Measurements from ENCODE around the gene NEK3. TPM values are rescaled to one million over a fixed set of nuclear protein-coding genes. Genes with fewer than 3 reads are reported as not detected.

Gene NEK3
- total and polyA plus RNA-seq, 2 of the 4 experiments (the other 2 are of a cell fraction) = 3.6 to 9.2 TPM

DNA sequence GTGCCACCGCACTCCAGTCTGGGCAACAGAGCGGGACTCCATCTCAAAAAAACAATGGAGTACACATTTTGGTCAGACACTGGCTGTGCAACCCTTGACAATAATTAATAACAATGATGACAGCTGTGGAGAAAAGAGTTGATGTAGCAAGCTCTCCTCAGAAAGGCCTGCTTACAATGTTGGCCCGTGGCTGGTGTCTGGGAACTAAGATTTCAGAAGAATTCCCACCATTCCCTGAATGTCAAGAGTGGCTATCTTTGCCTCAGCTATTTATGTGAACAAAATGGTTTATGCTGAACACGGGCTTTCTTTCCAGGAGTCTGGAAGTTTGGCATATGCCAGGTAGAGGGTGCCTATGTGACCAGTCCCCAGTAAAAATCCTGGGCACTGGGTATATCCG, 56.0 kb downstream of the NEK3 start:
- Histone ChIP-seq H3K23ac (ENCODE audit: low read depth, low read length) (no peak overlapping the region), H4K8ac (ENCODE audit: low read depth in 2 of 2, low read length in 2 of 2) (no peak overlapping the region), H2BK15ac (ENCODE audit: low read depth, low read length) (no peak overlapping the region), H2BK20ac (ENCODE audit: low read depth, low read length) (no peak overlapping the region), H4K20me1 (ENCODE audit: insufficient read depth, low read length) (no peaks in the 10 kb centered on the region), H3K4me1 (ENCODE audit: control insufficient read depth, insufficient read depth, low read length) (no peaks in the 10 kb centered on the region), H2AK5ac (ENCODE audit: low read depth, low read length) (no peak overlapping the region), H3K4ac (ENCODE audit: low read depth, low read length) (no peak overlapping the region), H2BK5ac (ENCODE audit: low read depth, low read length, poor library complexity, severe bottlenecking) (no peak overlapping the region), H3K79me1 (ENCODE audit: low read depth in 1 of 2, low read length in 2 of 2) (no peaks in the 10 kb centered on the region), H2AK9ac (replicated peaks; ENCODE audit: low read depth, low read length, poor library complexity) (no peak overlapping the region), H3K14ac (replicated peaks; ENCODE audit: low read depth, low read length) (no peak overlapping the region), H3K9me3 (ENCODE audit: control insufficient read depth, insufficient read depth, low read length) (no peaks in the 10 kb centered on the region), H3K18ac (ENCODE audit: low read depth, low read length) (no peak overlapping the region), H2AFZ (replicated peaks; ENCODE audit: low read length, poor library complexity) (no peak overlapping the region), H3K27me3 (ENCODE audit: control insufficient read depth, insufficient read depth, low read length) (no peaks in the 10 kb centered on the region), H3K4me3 (ENCODE audit: insufficient read depth, low read depth, low read length) (no peak overlapping the region), H3K9me1 (ENCODE audit: insufficient read depth, low read length) (no peaks in the 10 kb centered on the region), H3K4me2 (ENCODE audit: low read depth, low read length) (no peak overlapping the region), H3K56ac (ENCODE audit: extremely low read depth, insufficient read depth, low read length) (no peak overlapping the region), H3K36me3 (ENCODE audit: control insufficient read depth, insufficient read depth, low read length) (no peaks in the 10 kb centered on the region), H2BK120ac (ENCODE audit: low read depth, low read length) (no peak overlapping the region), H4K91ac (ENCODE audit: insufficient read depth, low read depth, low read length) (no peak overlapping the region), H3K9ac (ENCODE audit: low read depth, low read length) (no peak overlapping the region), H3K27ac (ENCODE audit: insufficient read depth, low read length) (no peak overlapping the region), H4K5ac (ENCODE audit: low read depth, low read length) (no peak overlapping the region)
- intact Hi-C loops (cut with micrococcal nuclease) = no loop called here
- dilution Hi-C loops (cut with HindIII; ENCODE audit: low sequenced_read_pairs, unreplicated experiment) = no loop called here
- ATAC-seq (ENCODE audit: low read depth) (no peak), DNase-seq (no peak)
- no peak for TF ChIP-seq NFE2L2 (IDR thresholded peaks at IDR 0.05; ENCODE audit: low read depth, low read length)
- no peak for TF ChIP-seq RAD21 (IDR thresholded peaks at IDR 0.05; ENCODE audit: low read length)
- TF ChIP-seq, protein P1, sequence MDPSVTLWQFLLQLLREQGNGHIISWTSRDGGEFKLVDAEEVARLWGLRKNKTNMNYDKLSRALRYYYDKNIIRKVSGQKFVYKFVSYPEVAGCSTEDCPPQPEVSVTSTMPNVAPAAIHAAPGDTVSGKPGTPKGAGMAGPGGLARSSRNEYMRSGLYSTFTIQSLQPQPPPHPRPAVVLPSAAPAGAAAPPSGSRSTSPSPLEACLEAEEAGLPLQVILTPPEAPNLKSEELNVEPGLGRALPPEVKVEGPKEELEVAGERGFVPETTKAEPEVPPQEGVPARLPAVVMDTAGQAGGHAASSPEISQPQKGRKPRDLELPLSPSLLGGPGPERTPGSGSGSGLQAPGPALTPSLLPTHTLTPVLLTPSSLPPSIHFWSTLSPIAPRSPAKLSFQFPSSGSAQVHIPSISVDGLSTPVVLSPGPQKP (IDR thresholded peaks at IDR 0.05; ENCODE audit: borderline replicate concordance, low read depth, low read length) = no peak
- TF ChIP-seq CEBPB (IDR thresholded peaks at IDR 0.05; ENCODE audit: low read depth, low read length) = no peak
- no peak for TF ChIP-seq RCOR1 (IDR thresholded peaks at IDR 0.05; ENCODE audit: insufficient replicate concordance, low read length)
- no peak for TF ChIP-seq RFX5 (IDR thresholded peaks at IDR 0.05; ENCODE audit: low read depth, low read length)
- no peak for TF ChIP-seq FOS (IDR thresholded peaks at IDR 0.05; ENCODE audit: low read depth, low read length)
- TF ChIP-seq POLR2A (IDR thresholded peaks at IDR 0.05; ENCODE audit: low read depth, low read length) = no peak
- TF ChIP-seq CHD1 (IDR thresholded peaks at IDR 0.05; ENCODE audit: low read depth, low read length) = no peak
- no peak for TF ChIP-seq SMC3 (IDR thresholded peaks at IDR 0.05; ENCODE audit: low read depth, low read length)
- no peak for TF ChIP-seq BHLHE40 (IDR thresholded peaks at IDR 0.05; ENCODE audit: low read depth, low read length)
- no peak for TF ChIP-seq MAZ (IDR thresholded peaks at IDR 0.05; ENCODE audit: borderline replicate concordance, low read depth, low read length)
- no peak for TF ChIP-seq MXI1 (IDR thresholded peaks at IDR 0.05; ENCODE audit: borderline replicate concordance, low read depth, low read length)
- TF ChIP-seq MAFK (IDR thresholded peaks at IDR 0.05; ENCODE audit: low read depth, low read length) = no peak
- TF ChIP-seq, protein P2, sequence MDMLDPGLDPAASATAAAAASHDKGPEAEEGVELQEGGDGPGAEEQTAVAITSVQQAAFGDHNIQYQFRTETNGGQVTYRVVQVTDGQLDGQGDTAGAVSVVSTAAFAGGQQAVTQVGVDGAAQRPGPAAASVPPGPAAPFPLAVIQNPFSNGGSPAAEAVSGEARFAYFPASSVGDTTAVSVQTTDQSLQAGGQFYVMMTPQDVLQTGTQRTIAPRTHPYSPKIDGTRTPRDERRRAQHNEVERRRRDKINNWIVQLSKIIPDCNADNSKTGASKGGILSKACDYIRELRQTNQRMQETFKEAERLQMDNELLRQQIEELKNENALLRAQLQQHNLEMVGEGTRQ (IDR thresholded peaks at IDR 0.05; ENCODE audit: low read depth, low read length) = no peak
- TF ChIP-seq CTCF (conservative IDR thresholded peaks at IDR 0.05; ENCODE audit: low read depth, low read length) = no peak
- ChIA-PET CTCF (no interaction called here), POLR2A (ENCODE audit: unreplicated experiment) (no interaction called here)
- BruUV-seq (replicated peaks) = no TSS peak
- in situ Hi-C loops (cut with MboI; ENCODE audit: low sequenced_read_pairs) = loop anchor here (25.0 kb wide), 1 partner anchor 966 kb away; no protein-coding TSS in a partner anchor
- WGBS, 2 experiments (ENCODE audit: extremely low coverage in 2 of 2, insufficient read length in 1 of 2) = no CpG with 5 or more reads among the region's 5 CpGs
